Right renal pelvis (tissue), 4 donors: ENCODE results near the gene NPHP4. TPM values are rescaled to one million over a fixed set of nuclear protein-coding genes. Genes with fewer than 3 reads are reported as not detected.
"Not testable (repeated sequence)": the region's sequence is repeated elsewhere in the genome, so short reads cannot be mapped to it uniquely, and the experiment has no call there.

Source experiments
- DNase-seq, 4 donors: peaks; one replicate each; pipeline ENCODE4 v3.0.0-alpha.2; 2013; ENCODE audit warnings: low read depth in 4 of 4, low spot score in 3 of 4, missing footprints in 1 of 4
- polyA plus RNA-seq, 4 donors: library from polyadenylated mRNA; unstranded; fragments of 120-200 nt; gene quantifications; one replicate each; pipeline ENCODE4 v1.2.1, GENCODE V29; 2013; ENCODE audit not compliant: insufficient read length in 4 of 4

Gene NPHP4
- polyA plus RNA-seq, 4 donors = 9.8 to 14.0 (median 11.5) TPM

- no peak for DNase-seq
Observed at GRCh38 chr1:5903680-5904079, 88.5 kb downstream of the NPHP4 start.

DNA sequence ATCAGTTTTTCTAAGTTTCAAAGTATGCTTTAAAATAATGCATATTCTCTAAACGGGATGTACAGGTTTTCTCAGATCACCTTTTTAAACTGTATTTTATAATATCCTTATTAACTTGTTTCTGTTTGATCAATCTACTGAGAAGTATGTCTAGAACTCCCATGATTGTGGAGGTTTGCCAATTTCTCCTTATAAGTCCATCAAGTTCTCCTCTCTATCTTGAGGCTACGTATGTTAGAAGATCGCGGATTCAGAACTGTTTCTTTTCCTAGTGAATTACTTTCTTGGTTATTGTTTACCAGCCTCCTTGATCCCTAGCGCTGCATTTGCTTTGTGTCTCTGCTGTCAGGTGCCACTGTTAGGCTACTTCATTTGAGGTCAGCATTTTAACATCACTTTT lies 89.2 kb downstream of the NPHP4 start:
- no peak for DNase-seq

DNA sequence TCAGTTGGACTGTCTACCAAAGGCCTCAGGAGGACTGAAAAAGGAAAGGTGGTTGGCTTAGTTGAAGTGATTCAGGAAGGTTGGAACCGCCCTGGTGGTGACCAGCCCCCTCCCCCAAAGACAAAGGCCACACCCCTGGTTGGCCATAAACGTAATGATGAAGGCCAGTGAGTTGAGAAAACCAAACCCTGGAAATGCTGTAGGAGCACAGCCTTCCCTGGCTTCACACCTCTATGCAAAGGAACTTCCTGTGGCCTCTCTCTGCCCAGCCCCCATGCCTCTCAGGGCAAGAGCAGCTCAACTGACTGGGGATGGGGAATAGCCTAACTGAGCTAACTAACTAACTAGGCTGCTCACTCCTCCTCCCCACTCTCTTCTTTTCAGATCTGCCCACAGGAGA lies 90.4 kb downstream of the NPHP4 start:
- no peak for DNase-seq

GRCh38 chr1:5901150-5901549 lies 91.1 kb downstream of the NPHP4 start:
- DNase-seq = no peak

DNA sequence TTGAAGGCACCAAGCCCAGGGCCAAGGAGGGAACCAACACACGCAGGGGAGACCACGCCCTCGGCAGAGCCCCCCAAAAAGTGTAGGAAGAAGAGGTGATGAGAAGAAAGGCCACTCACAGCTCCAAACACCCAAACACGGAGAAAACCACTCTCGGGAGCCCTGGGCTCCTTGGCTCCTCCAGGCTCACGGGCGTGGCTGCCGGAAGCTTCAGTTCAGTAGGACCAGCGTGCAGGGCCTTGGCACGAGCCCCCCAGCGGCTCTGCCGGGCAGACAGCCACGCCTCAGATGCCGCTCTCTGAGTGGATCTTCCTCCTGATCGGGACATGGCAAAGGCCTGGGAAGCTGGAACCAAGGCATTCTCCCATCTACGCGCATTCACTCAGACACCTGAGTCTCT lies 94.0 kb downstream of the NPHP4 start:
- DNase-seq = no peak

DNA sequence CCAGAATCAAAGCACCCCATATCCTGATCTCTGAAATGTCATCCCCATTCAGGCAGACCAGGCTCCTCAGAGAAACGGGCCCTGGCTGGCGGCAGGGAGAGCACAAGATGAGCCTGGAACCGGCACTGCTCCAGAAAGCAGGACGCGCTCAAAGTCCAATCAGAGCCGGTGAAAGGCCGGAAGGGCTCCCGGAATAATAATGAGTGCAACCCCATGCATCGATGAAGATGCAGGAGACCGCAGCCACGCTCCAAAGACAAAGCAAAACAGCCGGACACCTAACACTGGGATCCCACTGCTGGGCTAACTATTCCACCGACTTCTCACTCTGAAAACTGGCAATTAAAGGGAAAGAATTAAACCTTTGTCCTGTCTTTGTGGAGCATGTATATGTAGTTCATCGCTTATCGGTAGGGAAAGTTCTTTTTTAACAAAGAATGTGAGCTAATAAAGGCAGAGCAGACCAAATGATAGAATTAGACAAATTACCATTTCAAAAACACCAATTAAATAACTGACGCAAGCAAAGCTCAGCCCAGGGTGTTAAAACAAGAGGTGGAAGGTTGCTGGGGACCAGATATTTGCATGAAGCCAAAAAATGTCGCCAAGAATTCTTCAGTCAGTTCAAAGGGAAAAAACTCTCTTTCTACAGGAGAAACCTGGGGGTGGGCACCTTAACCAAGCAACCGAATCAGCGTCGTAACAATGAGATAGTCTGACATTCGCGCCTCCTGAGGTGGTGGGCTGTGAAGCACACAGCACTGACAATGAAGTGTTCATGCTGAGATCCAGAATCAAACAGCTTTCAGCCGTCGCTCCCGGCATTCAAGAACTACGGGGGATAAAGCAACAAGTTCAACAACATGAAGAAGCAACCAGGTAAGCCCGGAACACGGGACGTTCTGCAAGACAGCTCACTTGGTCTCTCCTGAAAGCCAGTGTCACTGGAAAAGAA lies 95.2 kb downstream of the NPHP4 start:
- no peak for DNase-seq

GRCh38 chr1:5895446-5896406 lies 96.5 kb downstream of the NPHP4 start:
- DNase-seq = no peak

GRCh38 chr1:5893699-5894278 lies 98.4 kb downstream of the NPHP4 start:
- not testable (repeated sequence) for DNase-seq

DNA sequence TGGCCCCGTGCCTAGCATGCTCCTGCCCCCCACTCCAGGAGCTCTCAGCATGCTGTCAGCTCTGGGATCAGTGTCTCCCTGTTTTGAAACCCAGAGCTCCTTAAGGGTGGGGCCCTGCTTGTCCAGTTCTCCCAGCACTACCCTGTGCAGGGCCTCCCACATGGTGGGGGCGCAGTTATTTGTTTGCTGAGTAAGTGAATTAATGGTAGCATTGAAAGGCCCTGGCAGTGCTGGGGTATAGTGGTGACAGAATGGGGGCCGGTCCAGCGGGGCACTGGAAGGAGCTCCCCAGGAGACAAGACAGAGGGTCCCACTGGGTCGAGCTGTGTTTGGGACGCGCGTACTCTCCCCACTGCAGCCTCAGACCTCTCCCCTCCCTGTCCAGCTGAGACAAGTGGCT lies 99.9 kb downstream of the NPHP4 start:
- DNase-seq = no peak

- no peak for DNase-seq
Observed at GRCh38 chr1:5891736-5892135, 100.5 kb downstream of the NPHP4 start.

- no peak for DNase-seq
Observed at GRCh38 chr1:5891137-5891536, 101.1 kb downstream of the NPHP4 start.

GRCh38 chr1:5890346-5891106 lies 101.7 kb downstream of the NPHP4 start:
- no peak for DNase-seq

- DNase-seq = no peak
Observed at GRCh38 chr1:5889901-5890300, 102.3 kb downstream of the NPHP4 start.

DNA sequence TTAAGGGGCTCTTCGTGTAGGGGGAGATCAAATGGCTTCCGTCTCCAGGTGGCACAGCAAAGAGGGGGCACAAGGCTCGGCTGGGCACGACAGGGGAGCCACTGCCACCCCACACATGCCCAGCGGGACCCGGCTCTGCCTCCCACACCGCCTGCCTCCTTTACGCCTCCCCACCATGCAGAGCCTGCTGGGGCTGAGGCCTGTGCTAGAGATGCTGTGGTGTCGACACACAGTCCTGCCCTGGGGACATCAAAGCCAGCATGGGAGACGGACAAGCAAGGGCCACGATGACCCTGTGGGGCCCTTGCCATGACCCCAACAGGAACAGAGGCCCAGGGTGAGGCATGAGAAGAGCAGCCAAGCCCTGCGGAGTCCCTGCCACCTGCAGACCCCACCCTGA lies 102.8 kb downstream of the NPHP4 start:
- DNase-seq = no peak

GRCh38 chr1:5888606-5889211 lies 103.5 kb downstream of the NPHP4 start:
- no peak for DNase-seq

- DNase-seq = no peak
Observed at GRCh38 chr1:5887971-5888361, 104.3 kb downstream of the NPHP4 start.

DNA sequence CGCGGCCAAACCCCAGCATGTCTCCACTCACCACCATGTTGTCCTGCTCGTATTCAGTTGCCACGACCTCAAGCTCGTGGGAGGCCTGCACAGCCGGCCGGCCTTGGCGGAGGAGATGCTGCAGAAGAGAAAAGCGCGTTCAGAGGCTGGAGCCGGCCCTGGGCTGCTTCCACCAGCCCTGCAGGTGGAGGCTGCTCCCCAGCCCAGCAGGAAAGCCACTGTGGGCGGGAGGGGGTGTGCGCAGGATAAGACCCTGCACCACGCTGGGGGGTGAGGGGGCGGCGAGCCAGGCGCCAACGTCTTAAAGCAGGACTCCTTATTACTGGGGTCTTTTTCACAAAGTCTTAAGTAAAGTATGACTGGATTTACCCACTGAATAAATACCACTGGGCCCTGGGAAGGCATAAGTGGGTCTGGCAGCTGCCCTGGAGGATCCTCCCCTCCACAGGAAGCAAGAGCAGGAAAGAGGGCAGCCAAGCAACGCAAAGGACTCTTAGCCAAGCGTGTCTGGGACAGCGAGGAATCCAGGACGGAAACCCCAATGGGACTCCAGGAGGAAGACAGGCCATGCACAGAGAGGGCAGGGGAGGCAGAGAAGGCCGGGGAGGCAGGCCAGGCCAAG lies 104.8 kb downstream of the NPHP4 start:
- no peak for DNase-seq

- DNase-seq = no peak
Observed at GRCh38 chr1:5886541-5887348, 105.5 kb downstream of the NPHP4 start.

GRCh38 chr1:5886140-5886483 lies 106.1 kb downstream of the NPHP4 start:
- DNase-seq = no peak
